Measurements from ENCODE around the gene MAPK13.
A peak's percentile ranks its signal among the peaks of the same experiment; 100 is the strongest.

GRCh38 chr6:36123270-36124139 is 6.8 kb upstream of the MAPK13 start:
- TF ChIP-seq POLR2A (IDR thresholded peaks at IDR 0.05; ENCODE audit: low read length) (peak; percentile 36), GATA1 (IDR thresholded peaks at IDR 0.05; ENCODE audit: low read depth, low read length) (no peak)
